A375 (cell line): ENCODE measurements around the gene ELP4. TPM values are rescaled to one million over a fixed set of nuclear protein-coding genes. Genes with fewer than 3 reads are reported as not detected.

Experiments used
- total RNA-seq: library from RNA; depleted of rRNA; stranded (reverse); fragments of >200 nt; shearing (Covaris generic); gene quantifications from 2 replicates; pipeline ENCODE4 v1.2.3, GENCODE V29; 2014; rRNA removed

Gene ELP4, protein sequence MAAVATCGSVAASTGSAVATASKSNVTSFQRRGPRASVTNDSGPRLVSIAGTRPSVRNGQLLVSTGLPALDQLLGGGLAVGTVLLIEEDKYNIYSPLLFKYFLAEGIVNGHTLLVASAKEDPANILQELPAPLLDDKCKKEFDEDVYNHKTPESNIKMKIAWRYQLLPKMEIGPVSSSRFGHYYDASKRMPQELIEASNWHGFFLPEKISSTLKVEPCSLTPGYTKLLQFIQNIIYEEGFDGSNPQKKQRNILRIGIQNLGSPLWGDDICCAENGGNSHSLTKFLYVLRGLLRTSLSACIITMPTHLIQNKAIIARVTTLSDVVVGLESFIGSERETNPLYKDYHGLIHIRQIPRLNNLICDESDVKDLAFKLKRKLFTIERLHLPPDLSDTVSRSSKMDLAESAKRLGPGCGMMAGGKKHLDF
- 17.7 and 17.9 TPM in 2 replicates for total RNA-seq

DNA sequence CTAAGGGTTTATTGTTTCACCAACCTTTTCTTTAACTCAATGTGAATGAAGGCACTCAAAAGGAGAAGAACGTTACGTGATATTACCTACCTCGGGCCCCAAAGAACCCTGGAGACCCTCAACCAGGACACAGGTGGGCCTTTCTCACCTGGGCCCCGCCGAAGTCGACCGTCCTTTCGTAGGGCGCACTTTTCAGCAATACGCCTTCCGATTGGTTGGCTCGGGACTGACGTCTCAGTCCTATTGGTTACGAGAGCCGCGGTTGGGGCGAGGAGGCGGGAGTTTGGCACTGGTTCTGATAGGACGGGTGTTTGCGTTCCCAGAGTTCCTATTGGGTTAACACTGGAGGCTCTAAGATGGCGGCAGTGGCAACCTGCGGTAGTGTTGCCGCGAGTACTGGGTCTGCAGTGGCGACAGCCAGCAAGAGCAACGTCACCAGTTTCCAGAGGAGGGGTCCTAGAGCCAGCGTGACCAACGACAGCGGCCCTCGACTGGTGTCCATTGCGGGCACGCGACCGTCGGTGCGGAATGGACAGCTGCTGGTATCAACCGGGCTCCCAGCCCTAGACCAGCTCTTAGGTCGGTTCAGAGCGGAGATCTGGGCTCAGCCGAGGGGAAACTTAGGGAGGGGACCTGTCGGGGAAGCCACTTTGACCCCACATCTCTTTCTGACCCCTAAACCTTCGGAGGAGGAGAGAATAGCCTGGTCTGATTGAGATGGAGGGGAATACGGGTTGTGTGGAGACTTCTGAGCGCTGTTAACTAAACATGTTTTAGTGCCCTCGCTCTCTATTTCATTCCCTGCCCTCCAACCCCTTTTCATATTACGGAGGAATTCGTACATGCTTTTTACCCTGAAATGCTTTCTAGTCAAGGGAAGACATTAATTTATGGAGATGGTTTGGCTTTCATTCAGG, at the start of gene ELP4, which contains the start of gene IMMP1L:
ELP4 (plus strand) TSS at position 339 of the 917 bp plus-strand sequence; CDS start at position 357, 18 bp downstream.
IMMP1L (minus strand) TSS at position 194 of the 917 bp plus-strand sequence. CDS start 46,346 bp downstream, outside the sequence.

DNA sequence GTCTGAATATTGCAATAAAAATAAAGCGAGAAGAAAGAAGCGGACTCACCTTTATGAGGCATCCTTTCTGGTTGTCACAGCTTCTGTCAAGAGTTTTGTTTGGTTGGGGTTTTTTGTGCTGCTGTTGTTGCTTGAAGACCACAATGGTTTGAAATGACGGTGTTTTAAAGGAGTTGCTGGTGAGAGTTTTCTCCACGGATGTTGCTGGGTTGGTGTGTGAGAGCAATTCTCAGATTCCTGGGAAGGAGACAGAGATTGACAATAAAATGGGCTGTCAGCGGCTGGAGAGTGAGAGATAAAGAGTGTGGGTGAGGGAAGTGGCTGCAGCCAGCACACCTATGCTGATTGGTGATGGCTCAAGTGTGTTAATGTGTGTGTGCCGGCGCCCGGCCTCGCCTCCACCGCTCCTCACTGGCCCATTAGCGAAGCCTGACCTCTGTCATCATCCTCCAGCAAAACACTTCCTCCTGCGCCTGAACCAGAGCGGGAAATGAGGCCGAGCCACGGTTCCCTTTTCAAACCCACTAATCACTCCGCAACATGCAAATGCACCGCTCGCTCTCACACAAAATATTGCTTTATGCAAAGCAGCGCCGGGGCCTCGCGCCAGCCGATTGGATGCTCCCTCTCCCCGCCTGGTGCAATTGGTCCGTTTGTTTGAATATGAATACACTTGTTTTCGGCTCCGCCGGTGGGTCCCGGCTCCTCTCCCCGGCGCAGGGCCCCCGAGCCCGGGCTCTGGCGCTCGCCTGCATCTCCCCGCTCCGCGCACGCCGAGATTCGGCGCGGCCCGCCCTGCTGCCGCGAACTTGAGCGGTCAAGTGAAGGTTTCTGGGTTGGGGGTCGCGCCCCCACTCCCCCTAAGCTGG, 301.4 kb downstream of the ELP4 start, which contains the start of gene PAX6:
PAX6 (minus strand) TSS at position 544 of the 869 bp plus-strand sequence. CDS start 4,911 bp downstream, outside the sequence.

Other genes starting within 250 kb of the ELP4 start
- gene DCDC1, start 140.0 kb upstream of the ELP4 start, total RNA-seq = not detected in 2 replicates
- 16.3 and 17.9 TPM in 2 replicates for gene DNAJC24, start 139.9 kb upstream of the ELP4 start, total RNA-seq
- 21.9 and 36.3 TPM in 2 replicates for gene IMMP1L, start 145 bp upstream of the ELP4 start, total RNA-seq